ENCODE data around the gene DACT2.

The DACT2 gene

GRCh38 chr6:168348186-168348585 lies 28.6 kb upstream of the DACT2 start:
- DNase-seq (ENCODE audit: low read depth) = no peak

- DNase-seq (ENCODE audit: low read depth) = no peak
Observed at GRCh38 chr6:168347615-168348014, 28.0 kb upstream of the DACT2 start.

- DNase-seq (ENCODE audit: low read depth) = no peak
Observed at GRCh38 chr6:168347053-168347452, 27.5 kb upstream of the DACT2 start.

GRCh38 chr6:168345896-168346754 lies 26.5 kb upstream of the DACT2 start:
- no peak for DNase-seq (ENCODE audit: low read depth)

GRCh38 chr6:168345266-168345665 lies 25.7 kb upstream of the DACT2 start:
- DNase-seq (ENCODE audit: low read depth) = no peak

- no peak for DNase-seq (ENCODE audit: low read depth)
Observed at GRCh38 chr6:168344338-168344737, 24.8 kb upstream of the DACT2 start.

GRCh38 chr6:168343239-168344150 lies 23.9 kb upstream of the DACT2 start:
- DNase-seq (ENCODE audit: low read depth) = no peak

GRCh38 chr6:168342636-168343035 lies 23.1 kb upstream of the DACT2 start:
- no peak for DNase-seq (ENCODE audit: low read depth)

GRCh38 chr6:168341280-168341900 lies 21.8 kb upstream of the DACT2 start:
- no peak for DNase-seq (ENCODE audit: low read depth)

- no peak for DNase-seq (ENCODE audit: low read depth)
Observed at GRCh38 chr6:168340819-168341218, 21.2 kb upstream of the DACT2 start.

GRCh38 chr6:168338777-168339176 lies 19.2 kb upstream of the DACT2 start:
- no peak for DNase-seq (ENCODE audit: low read depth)

- DNase-seq (ENCODE audit: low read depth) = no peak
Observed at GRCh38 chr6:168336967-168337366, 17.4 kb upstream of the DACT2 start.

GRCh38 chr6:168333989-168334388 lies 14.4 kb upstream of the DACT2 start:
- no peak for DNase-seq (ENCODE audit: low read depth)

- no peak for DNase-seq (ENCODE audit: low read depth)
Observed at GRCh38 chr6:168333491-168333890, 13.9 kb upstream of the DACT2 start.

GRCh38 chr6:168333039-168333438 lies 13.5 kb upstream of the DACT2 start:
- no peak for DNase-seq (ENCODE audit: low read depth)

GRCh38 chr6:168332020-168332419 lies 12.4 kb upstream of the DACT2 start:
- DNase-seq (ENCODE audit: low read depth) = no peak

- no peak for DNase-seq (ENCODE audit: low read depth)
Observed at GRCh38 chr6:168331058-168331457, 11.5 kb upstream of the DACT2 start.

- no peak for DNase-seq (ENCODE audit: low read depth)
Observed at GRCh38 chr6:168330403-168330802, 10.8 kb upstream of the DACT2 start.

- no peak for DNase-seq (ENCODE audit: low read depth)
Observed at GRCh38 chr6:168328086-168328485, 8.5 kb upstream of the DACT2 start.

GRCh38 chr6:168326294-168327261 lies 7.0 kb upstream of the DACT2 start:
- DNase-seq (ENCODE audit: low read depth) = peak; percentile 41

GRCh38 chr6:168322966-168323365 lies 3.4 kb upstream of the DACT2 start:
- no peak for DNase-seq (ENCODE audit: low read depth)
